CD4-positive, alpha-beta memory T cell (primary cell): Measurements from ENCODE around the gene PDE4B. TPM values are rescaled to one million over a fixed set of nuclear protein-coding genes. Genes with fewer than 3 reads are reported as not detected.
"Not testable (repeated sequence)": the region's sequence is repeated elsewhere in the genome, so short reads cannot be mapped to it uniquely, and the experiment has no call there.

ENCODE experiments used
- CTCF ChIA-PET: fragments of 350-600 bp; sonication (Branson Sonifier 250); formaldehyde crosslinking; loops from one replicate; lab custom pipeline; 2021; ENCODE audit warnings: inconsistent platforms; ENCODE audit not compliant: partially characterized antibody; lab: Charles Lee
- POLR2A ChIA-PET: fragments of 350-600 bp; sonication (Branson Sonifier 250); formaldehyde crosslinking; loops from one replicate; lab custom pipeline; 2021; ENCODE audit not compliant: partially characterized antibody; lab: Charles Lee
- DNase-seq, 5 donors: peaks; one replicate each; pipeline versions ENCODE4 v3.0.0 to v3.0.0-alpha.2; 2020 to 2022; ENCODE audit warnings: mixed read lengths in 1 of 5
- H3K27ac ChIP-seq: one replicate; pipeline ENCODE4 v1.7.0; 2013; ENCODE audit warnings: low read depth, low read length
- H3K27me3 ChIP-seq: 2 replicates; pipeline ENCODE4 v1.7.0; 2013; ENCODE audit warnings: mild to moderate bottlenecking, low read length, moderate library complexity; ENCODE audit not compliant: insufficient read depth
- H3K36me3 ChIP-seq: 2 replicates; pipeline ENCODE4 v1.7.0; 2013; ENCODE audit warnings: mild to moderate bottlenecking, low read length, moderate library complexity; ENCODE audit not compliant: insufficient read depth
- H3K4me1 ChIP-seq: 2 replicates; pipeline ENCODE4 v1.7.0; 2013; ENCODE audit warnings: mild to moderate bottlenecking, low read length, moderate library complexity; ENCODE audit not compliant: insufficient read depth
- H3K4me3 ChIP-seq, 2 donors: one replicate each; pipeline ENCODE4 v1.7.0; 2013; ENCODE audit warnings: low read length in 2 of 2, mild to moderate bottlenecking in 1 of 2
- H3K9me3 ChIP-seq, 2 donors: one replicate each; pipeline ENCODE4 v1.7.0; 2013; ENCODE audit warnings: low read length in 2 of 2, control low read depth in 1 of 2; ENCODE audit not compliant: control insufficient read depth in 1 of 2
- H3K27ac Mint-ChIP-seq, 7 donors: one replicate each; pipeline ENCODE4 v1.8.0; 2020 to 2021; ENCODE audit warnings: mixed read lengths in 7 of 7, mild to moderate bottlenecking in 6 of 7, inconsistent platforms in 3 of 7, moderate library complexity in 3 of 7
- H3K27me3 Mint-ChIP-seq, 2 donors: one replicate each; pipeline ENCODE4 v1.8.0; 2020 to 2021; ENCODE audit warnings: mixed read lengths in 2 of 2
- H3K36me3 Mint-ChIP-seq, 2 donors: one replicate each; pipeline ENCODE4 v1.8.0; 2020 to 2021; ENCODE audit warnings: mixed read lengths in 2 of 2, inconsistent platforms in 1 of 2, mild to moderate bottlenecking in 1 of 2
- H3K4me1 Mint-ChIP-seq, 4 donors: one replicate each; pipeline ENCODE4 v1.8.0; 2020 to 2021; ENCODE audit warnings: mixed read lengths in 4 of 4, mild to moderate bottlenecking in 1 of 4
- H3K4me3 Mint-ChIP-seq, 8 donors: one replicate each; pipeline ENCODE4 v1.8.0; 2020 to 2021; ENCODE audit warnings: mixed read lengths in 8 of 8, mild to moderate bottlenecking in 7 of 8, moderate library complexity in 6 of 8, inconsistent platforms in 3 of 8
- H3K9me3 Mint-ChIP-seq, 8 donors: one replicate each; pipeline ENCODE4 v1.8.0; 2020 to 2021; ENCODE audit warnings: mixed read lengths in 8 of 8, mild to moderate bottlenecking in 5 of 8, inconsistent platforms in 3 of 8, moderate library complexity in 1 of 8
- intact Hi-C: fragments of 100-400 bp; cut with micrococcal nuclease; formaldehyde crosslinking; loops from one replicate; pipeline ENCODE4 v1.15.1; 2023
- polyA plus RNA-seq, 2 donors: library from polyadenylated mRNA; unstranded; fragments of 300-500 nt; fragmentation: Illumina TruSeq; gene quantifications; one replicate each; pipeline ENCODE4 v1.2.3, GENCODE V29; 2021
- total RNA-seq, 2 experiments: library from RNA; stranded (reverse); gene quantifications; one replicate each; pipeline ENCODE4 v1.2.3, GENCODE V29; 2021

Gene PDE4B
- total and polyA plus RNA-seq, 4 experiments from 2014 or later, result 33.8 to 116 (median 40.7) TPM

- no peaks in the 10 kb centered on the region for H3K4me1 ChIP-seq
- ChIA-PET POLR2A (no interaction called here), CTCF (interaction anchor here (0.8 to 1.9 kb wide), 2 partner anchors 44 to 160 kb away, joined by 3 to 7 read pairs; no protein-coding TSS in a partner anchor)
- peaks cover 5 to 13% (median 8%) of the 10 kb centered on the region in 4 donors for H3K4me1 Mint-ChIP-seq
- intact Hi-C loops, result no loop called here
- H3K36me3 ChIP-seq, result no peaks in the 10 kb centered on the region
- no peak for DNase-seq
- no peak overlapping the region for H3K27ac ChIP-seq
- no peaks in the 10 kb centered on the region for H3K36me3 Mint-ChIP-seq
- no peak overlapping the region for H3K27ac Mint-ChIP-seq
- H3K9me3 Mint-ChIP-seq, result no peaks in the 10 kb centered on the region
- H3K27me3 Mint-ChIP-seq, result peaks cover 0 to 1% of the 10 kb centered on the region in 2 donors
- H3K4me3 Mint-ChIP-seq, result no peak overlapping the region
- no peak overlapping the region for H3K4me3 ChIP-seq
- H3K9me3 ChIP-seq, result no peaks in the 10 kb centered on the region
- H3K27me3 ChIP-seq, result no peaks in the 10 kb centered on the region
These were observed 609.5 kb downstream of the PDE4B start for GRCh38 chr1:66402194-66402593.

- ChIA-PET CTCF (interaction anchor here (0.8 to 1.9 kb wide), 2 partner anchors 43 to 160 kb away, joined by 3 to 7 read pairs; no protein-coding TSS in a partner anchor), POLR2A (no interaction called here)
- no peaks in the 10 kb centered on the region for H3K9me3 ChIP-seq
- H3K27me3 ChIP-seq, result no peaks in the 10 kb centered on the region
- peaks cover 0 to 1% of the 10 kb centered on the region in 2 donors for H3K27me3 Mint-ChIP-seq
- H3K27ac Mint-ChIP-seq, result peak overlapping the region in 2 of 7 donors; percentile 2 to 20
- no peaks in the 10 kb centered on the region for H3K9me3 Mint-ChIP-seq
- no peak overlapping the region for H3K4me3 ChIP-seq
- peaks cover 5 to 13% (median 8%) of the 10 kb centered on the region in 4 donors for H3K4me1 Mint-ChIP-seq
- no peak overlapping the region for H3K4me3 Mint-ChIP-seq
- no peaks in the 10 kb centered on the region for H3K36me3 Mint-ChIP-seq
- no peak for DNase-seq
- no peak overlapping the region for H3K27ac ChIP-seq
- H3K4me1 ChIP-seq, result no peaks in the 10 kb centered on the region
- intact Hi-C loops, result no loop called here
- no peaks in the 10 kb centered on the region for H3K36me3 ChIP-seq
These were observed 610.5 kb downstream of the PDE4B start for GRCh38 chr1:66403007-66403731.

- Histone ChIP-seq H3K27ac (no peak overlapping the region), H3K36me3 (no peaks in the 10 kb centered on the region), H3K9me3 (no peaks in the 10 kb centered on the region), H3K27me3 (no peaks in the 10 kb centered on the region), H3K4me1 (no peaks in the 10 kb centered on the region), H3K4me3 (no peak overlapping the region)
- intact Hi-C loops, result no loop called here
- CTCF ChIA-PET, result interaction anchor here (1.1 to 1.2 kb wide), 2 partner anchors 30 to 40 kb away, joined by 4 read pairs; no protein-coding TSS in a partner anchor
- Mint-ChIP-seq H3K27ac (no peak overlapping the region), H3K36me3 (no peaks in the 10 kb centered on the region), H3K9me3 (peaks cover 0 to 5% (median 0%) of the 10 kb centered on the region in 8 donors), H3K4me3 (no peak overlapping the region), H3K4me1 (peaks cover 3 to 12% (median 8%) of the 10 kb centered on the region in 4 donors), H3K27me3 (no peaks in the 10 kb centered on the region)
- POLR2A ChIA-PET, result no interaction called here
- no peak for DNase-seq
These were observed 612.4 kb downstream of the PDE4B start for GRCh38 chr1:66405061-66405460.

- H3K9me3 Mint-ChIP-seq, H3K27me3 ChIP-seq, POLR2A ChIA-PET, H3K27ac ChIP-seq, H3K36me3 ChIP-seq, H3K36me3 Mint-ChIP-seq, H3K4me1 ChIP-seq, H3K9me3 ChIP-seq, intact Hi-C loops, H3K27me3 Mint-ChIP-seq, H3K4me3 ChIP-seq: not testable (repeated sequence)
- peaks cover 23 to 46% (median 28%) of the 10 kb centered on the region in 4 donors for H3K4me1 Mint-ChIP-seq
- peak in 3 of 5 donors; percentile 22 to 34 (median 32) for DNase-seq
- peak overlapping the region in 3 of 8 donors; percentile 0 to 33 (median 11) for H3K4me3 Mint-ChIP-seq
- CTCF ChIA-PET, result interaction anchor here (1.0 kb wide), 1 partner anchor 166 kb away, joined by 3 read pairs; no protein-coding TSS in a partner anchor
- H3K27ac Mint-ChIP-seq, result peak overlapping the region in 4 of 7 donors; percentile 27 to 75 (median 50)
These were observed 618.8 kb downstream of the PDE4B start for GRCh38 chr1:66411449-66411848.

- H3K9me3 Mint-ChIP-seq, result peaks cover 0 to 18% (median 11%) of the 10 kb centered on the region in 8 donors
- CTCF ChIA-PET, result interaction anchor here (0.6 kb wide), 1 partner anchor 170 kb away, joined by 3 read pairs; no protein-coding TSS in a partner anchor
- Histone ChIP-seq H3K36me3 (no peaks in the 10 kb centered on the region), H3K4me1 (no peaks in the 10 kb centered on the region), H3K27ac (no peak overlapping the region), H3K27me3 (no peaks in the 10 kb centered on the region), H3K4me3 (no peak overlapping the region), H3K9me3 (no peaks in the 10 kb centered on the region)
- peaks cover 0 to 1% of the 10 kb centered on the region in 2 donors for H3K36me3 Mint-ChIP-seq
- no peaks in the 10 kb centered on the region for H3K27me3 Mint-ChIP-seq
- POLR2A ChIA-PET, result interaction anchor here (0.9 kb wide), 1 partner anchor 77 kb away, joined by 6 read pairs; no protein-coding TSS in a partner anchor
- intact Hi-C loops, result no loop called here
- peaks cover 23 to 46% (median 28%) of the 10 kb centered on the region in 4 donors for H3K4me1 Mint-ChIP-seq
- DNase-seq, result no peak
- peak overlapping the region in 1 of 7 donors; percentile 28 for H3K27ac Mint-ChIP-seq
- H3K4me3 Mint-ChIP-seq, result no peak overlapping the region
These were observed 620.0 kb downstream of the PDE4B start for GRCh38 chr1:66412704-66413103.

- Histone ChIP-seq H3K4me1 (no peaks in the 10 kb centered on the region), H3K27me3 (no peaks in the 10 kb centered on the region), H3K36me3 (no peaks in the 10 kb centered on the region), H3K4me3 (no peak overlapping the region), H3K9me3 (no peaks in the 10 kb centered on the region), H3K27ac (no peak overlapping the region)
- Mint-ChIP-seq H3K27ac (peak overlapping the region in 2 of 7 donors; percentile 1 to 28), H3K27me3 (no peaks in the 10 kb centered on the region), H3K4me1 (peaks cover 23 to 46% (median 28%) of the 10 kb centered on the region in 4 donors), H3K4me3 (no peak overlapping the region), H3K9me3 (peaks cover 0 to 23% (median 16%) of the 10 kb centered on the region in 8 donors), H3K36me3 (peaks cover 3 to 4% of the 10 kb centered on the region in 2 donors)
- intact Hi-C loops, result no loop called here
- CTCF ChIA-PET, result interaction anchor here (2.3 kb wide), 2 partner anchors 23 to 33 kb away, joined by 6 to 9 read pairs; no protein-coding TSS in a partner anchor
- POLR2A ChIA-PET, result no interaction called here
- no peak for DNase-seq
These were observed 620.6 kb downstream of the PDE4B start for GRCh38 chr1:66413136-66413837.

- POLR2A ChIA-PET, result no interaction called here
- peaks cover 1 to 27% (median 22%) of the 10 kb centered on the region in 8 donors for H3K9me3 Mint-ChIP-seq
- no peak for DNase-seq
- Histone ChIP-seq H3K4me1 (no peaks in the 10 kb centered on the region), H3K9me3 (no peaks in the 10 kb centered on the region), H3K27me3 (no peaks in the 10 kb centered on the region), H3K4me3 (no peak overlapping the region), H3K36me3 (no peaks in the 10 kb centered on the region), H3K27ac (no peak overlapping the region)
- peaks cover 3 to 6% of the 10 kb centered on the region in 2 donors for H3K36me3 Mint-ChIP-seq
- intact Hi-C loops, result no loop called here
- H3K4me1 Mint-ChIP-seq, result peaks cover 23 to 46% (median 28%) of the 10 kb centered on the region in 4 donors
- H3K27me3 Mint-ChIP-seq, result no peaks in the 10 kb centered on the region
- CTCF ChIA-PET, result interaction anchor here (2.3 kb wide), 2 partner anchors 23 to 32 kb away, joined by 6 to 9 read pairs; no protein-coding TSS in a partner anchor
- no peak overlapping the region for H3K4me3 Mint-ChIP-seq
- no peak overlapping the region for H3K27ac Mint-ChIP-seq
These were observed 621.1 kb downstream of the PDE4B start for GRCh38 chr1:66413838-66414175.
